Testis (tissue), 3 donors: Measurements from ENCODE around the gene COQ9. TPM values are rescaled to one million over a fixed set of nuclear protein-coding genes. Genes with fewer than 3 reads are reported as not detected.

ENCODE experiments used
- DNase-seq: peaks from one replicate; pipeline ENCODE4 v3.0.0-alpha.2; 2019
- H3K27ac ChIP-seq, 2 donors: fragments of 200-600 bp; sonication (generic); one replicate each; pipeline ENCODE4 v1.5.1; 2019
- H3K27me3 ChIP-seq: fragments of 200-600 bp; sonication (generic); one replicate; pipeline ENCODE4 v1.5.1; 2019
- H3K36me3 ChIP-seq: fragments of 200-600 bp; sonication (generic); one replicate; pipeline ENCODE4 v1.5.1; 2017; ENCODE audit warnings: low read depth; ENCODE audit errors: missing control alignments
- H3K4me1 ChIP-seq: fragments of 200-600 bp; sonication (generic); one replicate; pipeline ENCODE4 v1.5.1; 2019
- H3K4me3 ChIP-seq, 2 donors: fragments of 200-600 bp; sonication (generic); one replicate each; pipeline ENCODE4 v1.5.1; 2017 to 2019
- H3K9me3 ChIP-seq: fragments of 200-600 bp; sonication (generic); one replicate; pipeline ENCODE4 v1.5.1; 2017
- CTCF ChIP-seq, 3 experiments: fragments of 450-650 bp in 2 of 3; fragments of 200-600 bp in 1 of 3; sonication (generic) in 1 of 3; IDR thresholded peaks; one replicate each; pipeline ENCODE4 v1.5.1; 2016 to 2019; ENCODE audit warnings: antibody characterized with exemption in 3 of 3, mild to moderate bottlenecking in 2 of 3, moderate library complexity in 1 of 3
- POLR2A ChIP-seq: fragments of 450-650 bp; IDR thresholded peaks from one replicate; pipeline ENCODE4 v1.6.1; 2017; ENCODE audit warnings: antibody characterized with exemption, mild to moderate bottlenecking, moderate library complexity
- WGBS, 2 donors: methylation state at CpG; one replicate each; pipeline ENCODE4 v1.1.5; 2018; 5-methylcytosine and 5-hydroxymethylcytosine counted together
- intact Hi-C: fragments of 100-400 bp; cut with DNase I; formaldehyde crosslinking; loops from one replicate; pipeline ENCODE4 v1.15.1; 2023; ENCODE audit warnings: low total_unique reads
- polyA plus RNA-seq: library from polyadenylated mRNA; stranded (reverse); fragments of 350-450 nt; fragmentation: Illumina TruSeq; extraction: RNeasy Lipid Tissue Mini Kit (QIAGEN cat#74804); gene quantifications from one replicate; pipeline ENCODE4 v1.2.3, GENCODE V29; 2014; ENCODE audit warnings: low read depth, low replicate concordance; ENCODE audit not compliant: insufficient read depth
- total RNA-seq, 2 donors: library from RNA; depleted of rRNA; stranded (reverse); fragments of >200 nt; gene quantifications; one replicate each; pipeline ENCODE4 v1.2.3, GENCODE V29; 2016

Gene COQ9
- total and polyA plus RNA-seq, 3 donors from 2014 or later: 74.1 to 93.5 (median 77.1) TPM

DNA sequence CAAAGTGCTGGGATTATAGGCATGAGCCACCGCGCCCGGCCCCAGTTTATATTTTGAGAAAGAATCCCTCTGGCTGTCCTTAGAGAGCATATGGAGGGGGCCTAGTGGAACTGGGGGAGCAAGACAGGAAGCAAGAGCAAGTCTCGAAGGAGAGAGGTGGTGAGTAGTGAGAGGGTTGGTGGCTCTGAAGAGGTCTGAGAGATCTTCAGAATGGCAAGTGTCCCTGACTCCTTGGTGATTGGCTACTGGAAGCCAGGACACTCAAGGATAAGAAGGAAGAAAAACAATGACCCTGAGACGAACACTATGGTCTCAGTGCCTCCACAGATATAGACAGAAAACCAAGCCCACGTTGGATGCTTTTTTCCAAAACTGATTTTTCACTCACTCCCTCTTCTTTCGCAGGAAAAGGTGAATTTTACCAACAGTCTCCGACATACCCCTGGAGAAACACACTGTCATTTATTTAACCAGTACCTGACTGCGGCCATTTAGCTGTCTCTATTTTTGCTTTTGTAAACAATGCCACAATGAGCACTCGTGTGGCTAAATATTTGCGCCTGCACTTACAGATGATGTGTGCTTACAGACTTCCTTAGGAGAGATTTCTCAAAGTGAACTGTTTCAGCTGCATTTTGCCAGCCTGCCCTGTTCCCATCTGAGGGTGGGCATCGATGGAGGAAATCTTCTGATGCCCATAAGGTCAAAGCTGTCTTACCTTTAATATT lies 54.9 kb downstream of the COQ9 start:
- Histone ChIP-seq H3K9me3 (no peaks in the 10 kb centered on the region), H3K4me1 (peaks cover 13% of the 10 kb centered on the region), H3K4me3 (no peak overlapping the region), H3K36me3 (no peaks in the 10 kb centered on the region), H3K27me3 (no peaks in the 10 kb centered on the region), H3K27ac (no peak overlapping the region)
- WGBS, 2 donors: 80 to 83% methylated on average over 12 of the region's 12 CpGs
- DNase-seq: no peak
- no peak for TF ChIP-seq POLR2A
- TF ChIP-seq CTCF (IDR thresholded peaks at IDR 0.05): no peak
- intact Hi-C loops: no loop called here

DNA sequence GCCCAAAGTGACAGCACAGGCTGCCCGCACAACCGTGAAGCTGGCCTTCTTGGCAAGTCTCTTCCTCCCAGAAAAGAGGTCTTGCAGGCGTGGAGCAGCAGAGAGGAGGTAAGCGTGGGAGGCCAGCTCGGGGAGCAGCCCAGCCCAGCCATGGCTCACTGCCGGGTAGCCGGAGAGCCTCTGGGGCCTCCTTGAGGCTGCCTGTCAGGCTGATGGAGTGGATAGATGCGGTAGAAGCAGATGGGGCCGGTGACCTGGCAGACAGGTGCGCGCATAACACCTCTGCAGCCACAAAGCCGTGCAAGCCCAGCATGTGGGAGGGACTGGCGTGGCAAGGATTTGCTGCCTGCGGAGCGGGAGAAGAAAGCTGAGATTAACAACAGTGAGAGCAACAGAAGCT lies 56.1 kb downstream of the COQ9 start:
- Histone ChIP-seq H3K27ac (no peak overlapping the region), H3K4me3 (no peak overlapping the region), H3K9me3 (no peaks in the 10 kb centered on the region), H3K27me3 (no peaks in the 10 kb centered on the region), H3K4me1 (peaks cover 13% of the 10 kb centered on the region), H3K36me3 (no peaks in the 10 kb centered on the region)
- DNase-seq: peak; percentile 65
- TF ChIP-seq CTCF (IDR thresholded peaks at IDR 0.05) (no peak), POLR2A (no peak)
- intact Hi-C loops: no loop called here
- 62 to 65% methylated on average over 15 of the region's 15 CpGs for WGBS, 2 donors

GRCh38 chr16:57504001-57504400 lies 56.7 kb downstream of the COQ9 start:
- WGBS, 2 donors: 66 to 69% methylated on average over 5 to 6 of the region's 6 CpGs
- H3K27me3 ChIP-seq: no peaks in the 10 kb centered on the region
- intact Hi-C loops: no loop called here
- no peak overlapping the region for H3K27ac ChIP-seq
- H3K36me3 ChIP-seq: no peaks in the 10 kb centered on the region
- no peak for DNase-seq
- peaks cover 13% of the 10 kb centered on the region for H3K4me1 ChIP-seq
- no peak for TF ChIP-seq POLR2A
- no peak for TF ChIP-seq CTCF (IDR thresholded peaks at IDR 0.05)
- no peaks in the 10 kb centered on the region for H3K9me3 ChIP-seq
- no peak overlapping the region for H3K4me3 ChIP-seq

GRCh38 chr16:57504491-57504890 lies 57.2 kb downstream of the COQ9 start:
- H3K36me3 ChIP-seq: no peaks in the 10 kb centered on the region
- intact Hi-C loops: no loop called here
- H3K27me3 ChIP-seq: no peaks in the 10 kb centered on the region
- TF ChIP-seq CTCF (IDR thresholded peaks at IDR 0.05): no peak
- H3K27ac ChIP-seq: no peak overlapping the region
- peaks cover 13% of the 10 kb centered on the region for H3K4me1 ChIP-seq
- no peaks in the 10 kb centered on the region for H3K9me3 ChIP-seq
- no peak for DNase-seq
- H3K4me3 ChIP-seq: no peak overlapping the region
- 81 to 82% methylated on average over 5 of the region's 5 CpGs for WGBS, 2 donors

DNA sequence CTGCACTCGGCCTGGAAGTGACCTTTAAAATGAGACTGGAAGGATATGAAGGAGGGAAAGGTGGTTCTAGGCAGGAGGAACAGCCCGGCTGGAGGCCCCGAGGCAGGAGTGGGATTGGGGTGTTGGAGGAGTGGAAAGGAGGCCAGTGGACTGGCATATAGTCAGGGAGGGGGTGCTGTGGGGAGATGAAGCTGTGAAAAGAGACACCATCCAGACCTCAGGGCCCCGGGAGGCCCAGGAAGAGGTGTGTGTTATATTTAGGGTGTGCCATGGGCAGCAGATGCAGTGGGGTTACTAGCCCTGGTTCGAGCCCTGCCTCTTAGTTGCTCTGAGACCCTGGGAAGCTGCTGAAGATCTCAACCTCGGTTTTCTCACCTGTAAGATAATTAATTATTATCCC lies 57.9 kb downstream of the COQ9 start:
- DNase-seq: no peak
- H3K4me3 ChIP-seq: no peak overlapping the region
- no peak for TF ChIP-seq CTCF (IDR thresholded peaks at IDR 0.05)
- TF ChIP-seq POLR2A: no peak
- whole genome bisulfite sequencing, 2 donors: 73 to 78% methylated on average over 6 of the region's 6 CpGs
- no peaks in the 10 kb centered on the region for H3K9me3 ChIP-seq
- peaks cover 18% of the 10 kb centered on the region for H3K4me1 ChIP-seq
- H3K36me3 ChIP-seq: no peaks in the 10 kb centered on the region
- no peaks in the 10 kb centered on the region for H3K27me3 ChIP-seq
- H3K27ac ChIP-seq: no peak overlapping the region
- intact Hi-C loops: no loop called here
